NB4 (cell line): Measurements from ENCODE around the gene DPY19L1.

Experiments
- MAX ChIP-seq: IDR thresholded peaks from 2 replicates; pipeline ENCODE4 v1.6.1; 2011; ENCODE audit warnings: low read depth, low read length
- POLR2A ChIP-seq: IDR thresholded peaks from 2 replicates; pipeline ENCODE4 v1.6.1; 2011; ENCODE audit warnings: mild to moderate bottlenecking; ENCODE audit not compliant: insufficient read length; ENCODE audit errors: extremely low read depth

- TF ChIP-seq POLR2A (no peak), MAX (no peak)
Observed at GRCh38 chr7:35039343-35039742, 2.1 kb upstream of the DPY19L1 start.
